Endothelial cell of umbilical vein (primary cell): ENCODE data around the gene RAPGEF4.

Source experiments
- EZH2 ChIP-seq: IDR thresholded peaks from 2 replicates; pipeline ENCODE4 v1.6.1; 2012; ENCODE audit warnings: borderline replicate concordance, low read depth, mild to moderate bottlenecking, moderate library complexity, low read length, inconsistent platforms; ENCODE audit not compliant: severe bottlenecking
- MYC ChIP-seq: IDR thresholded peaks from one replicate; pipeline ENCODE4 v1.6.1; 2011; ENCODE audit warnings: mild to moderate bottlenecking, low read depth, low read length
- POLR2A ChIP-seq: IDR thresholded peaks from 2 replicates; pipeline ENCODE4 v1.6.1; 2012; ENCODE audit warnings: low read depth, mild to moderate bottlenecking, control low read depth, low read length
- POLR2AphosphoS5 ChIP-seq: IDR thresholded peaks from 2 replicates; pipeline ENCODE4 v1.6.1; 2012; ENCODE audit warnings: low read depth, mild to moderate bottlenecking, control low read depth, low read length, moderate library complexity; ENCODE audit not compliant: insufficient read depth
- TF ChIP-seq, protein P1 (sequence below), 2 donors: IDR thresholded peaks; 1 replicate in 1 of 2; 2 replicates in 1 of 2; pipeline ENCODE4 v1.5.1; 2011; ENCODE audit warnings: low read length in 2 of 2, mild to moderate bottlenecking in 2 of 2, moderate library complexity in 2 of 2, control low read depth in 1 of 2, inconsistent platforms in 1 of 2, low read depth in 1 of 2; ENCODE audit not compliant: insufficient read depth in 1 of 2; ENCODE audit errors: extremely low read depth in 1 of 2

DNA sequence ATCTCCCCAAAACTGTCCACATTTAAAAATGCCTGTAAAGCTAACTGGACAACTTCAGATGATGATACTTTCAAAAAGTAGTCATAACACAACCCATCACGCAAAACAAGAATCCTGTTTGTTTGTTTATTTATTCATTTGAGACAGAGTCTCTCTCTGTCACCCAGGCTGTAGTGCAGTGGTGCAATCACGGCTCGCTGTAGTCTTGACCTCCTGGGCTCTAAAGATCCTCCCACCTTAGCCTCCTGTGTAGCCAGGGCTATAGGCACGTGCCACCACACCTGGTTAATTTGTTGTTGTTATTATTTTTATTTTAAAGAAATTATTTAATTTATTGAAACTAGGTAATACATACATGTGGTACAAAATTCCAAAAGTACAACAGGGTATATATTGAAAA is 94.8 kb downstream of the RAPGEF4 start:
- TF ChIP-seq, protein P1, sequence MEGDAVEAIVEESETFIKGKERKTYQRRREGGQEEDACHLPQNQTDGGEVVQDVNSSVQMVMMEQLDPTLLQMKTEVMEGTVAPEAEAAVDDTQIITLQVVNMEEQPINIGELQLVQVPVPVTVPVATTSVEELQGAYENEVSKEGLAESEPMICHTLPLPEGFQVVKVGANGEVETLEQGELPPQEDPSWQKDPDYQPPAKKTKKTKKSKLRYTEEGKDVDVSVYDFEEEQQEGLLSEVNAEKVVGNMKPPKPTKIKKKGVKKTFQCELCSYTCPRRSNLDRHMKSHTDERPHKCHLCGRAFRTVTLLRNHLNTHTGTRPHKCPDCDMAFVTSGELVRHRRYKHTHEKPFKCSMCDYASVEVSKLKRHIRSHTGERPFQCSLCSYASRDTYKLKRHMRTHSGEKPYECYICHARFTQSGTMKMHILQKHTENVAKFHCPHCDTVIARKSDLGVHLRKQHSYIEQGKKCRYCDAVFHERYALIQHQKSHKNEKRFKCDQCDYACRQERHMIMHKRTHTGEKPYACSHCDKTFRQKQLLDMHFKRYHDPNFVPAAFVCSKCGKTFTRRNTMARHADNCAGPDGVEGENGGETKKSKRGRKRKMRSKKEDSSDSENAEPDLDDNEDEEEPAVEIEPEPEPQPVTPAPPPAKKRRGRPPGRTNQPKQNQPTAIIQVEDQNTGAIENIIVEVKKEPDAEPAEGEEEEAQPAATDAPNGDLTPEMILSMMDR (IDR thresholded peaks at IDR 0.05; ENCODE audit: extremely low read depth in 1 of 2, insufficient read depth in 1 of 2, low read depth in 1 of 2, low read length in 2 of 2): no peak
- TF ChIP-seq POLR2AphosphoS5 (no peak), POLR2A (no peak), EZH2 (no peak), MYC (no peak)
